Stimulated activated CD4-positive, alpha-beta T cell treated with anti-CD3 and anti-CD28 coated beads, Interleukin-1b, Interleukin-23, amount 100 ng/mL, for 48 hours (primary cell): ENCODE measurements around the gene BCAR3.

Experiments
- DNase-seq: peaks from one replicate; pipeline ENCODE4 v3.0.0-alpha.2; 2020

The BCAR3 gene

DNA sequence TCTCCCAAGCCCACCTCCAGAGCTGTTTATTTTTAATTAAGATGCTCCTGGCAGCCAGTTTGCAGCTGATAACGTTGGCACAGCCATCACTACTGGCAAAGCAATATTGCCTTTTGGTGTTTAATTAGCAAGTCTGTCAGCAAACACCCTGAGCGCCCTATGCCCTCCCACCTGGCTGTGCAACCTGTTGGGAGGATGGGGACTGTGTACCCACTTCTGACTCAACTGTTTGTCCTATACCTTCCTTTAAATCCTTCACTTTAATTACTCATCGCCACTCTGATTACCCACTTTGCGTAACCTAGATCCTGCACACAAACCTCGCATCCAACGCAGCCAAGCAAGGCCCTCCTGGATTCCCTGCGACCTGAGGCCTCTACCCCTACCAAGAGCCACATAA, 67.1 kb downstream of the BCAR3 start:
- no peak for DNase-seq

DNA sequence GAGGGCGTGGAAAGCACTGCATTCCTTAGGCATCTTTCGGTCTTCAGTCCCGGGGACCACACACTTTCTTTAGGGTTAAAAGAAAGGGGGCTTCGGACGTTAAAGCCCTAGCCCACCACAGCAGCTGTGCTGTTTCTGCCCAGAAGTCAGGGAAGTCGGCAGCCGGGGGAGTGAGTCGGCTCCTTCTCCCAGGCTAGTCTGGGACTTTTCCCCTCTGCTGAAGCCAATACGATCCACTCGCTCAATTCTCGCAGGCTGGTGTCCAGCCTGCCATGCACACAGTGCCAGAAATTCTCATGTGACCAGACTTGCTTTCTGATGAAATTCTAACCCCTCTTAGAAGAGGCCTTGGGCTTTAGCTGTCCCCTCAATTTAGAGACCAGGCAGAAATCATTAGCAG, 67.7 kb downstream of the BCAR3 start:
- DNase-seq: no peak

DNA sequence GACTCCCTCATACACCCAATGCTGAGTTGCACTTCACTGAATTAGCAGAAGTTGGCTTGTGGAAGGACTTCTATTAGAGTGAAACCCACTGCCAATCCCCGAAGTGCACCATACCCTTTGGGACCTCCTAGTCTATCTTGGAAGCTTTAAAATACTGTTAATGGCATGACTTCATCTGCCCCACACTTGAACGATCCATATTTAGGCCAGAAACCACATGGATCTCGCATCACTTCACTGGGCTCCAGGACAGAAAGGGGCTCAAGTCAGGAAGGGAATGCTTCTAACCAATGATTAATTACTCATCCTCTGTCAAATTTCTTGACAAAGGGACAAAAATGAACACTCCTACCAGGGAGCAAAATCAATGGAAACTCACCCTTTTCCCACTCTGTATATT, 69.1 kb downstream of the BCAR3 start:
- no peak for DNase-seq

DNA sequence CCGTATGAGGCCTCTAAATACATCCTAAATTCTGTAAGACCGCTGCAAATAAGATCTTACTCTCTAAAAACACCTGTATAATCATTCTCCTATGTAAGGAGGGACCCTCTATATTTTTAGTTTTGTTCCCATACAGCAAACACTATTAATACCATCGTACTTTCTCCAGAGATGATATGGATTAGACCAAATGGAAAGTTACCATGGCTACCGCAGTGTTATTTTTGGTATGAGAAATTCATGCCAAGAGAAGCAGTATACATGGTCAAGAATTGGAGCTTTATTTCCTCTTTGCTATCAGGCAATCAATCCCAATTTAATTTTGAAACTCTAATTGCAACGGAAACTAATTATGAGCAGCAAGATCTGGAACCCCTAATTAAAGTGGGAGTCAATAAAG, 70.0 kb downstream of the BCAR3 start:
- DNase-seq: no peak

GRCh38 chr1:93609536-93609935, 72.1 kb downstream of the BCAR3 start:
- no peak for DNase-seq

- peak; percentile 45 for DNase-seq
These were observed 73.2 kb downstream of the BCAR3 start for GRCh38 chr1:93608187-93609109.

GRCh38 chr1:93607814-93608186, 73.8 kb downstream of the BCAR3 start:
- DNase-seq: peak; percentile 80

- DNase-seq: no peak
These were observed 75.7 kb downstream of the BCAR3 start for GRCh38 chr1:93605812-93606512.

DNA sequence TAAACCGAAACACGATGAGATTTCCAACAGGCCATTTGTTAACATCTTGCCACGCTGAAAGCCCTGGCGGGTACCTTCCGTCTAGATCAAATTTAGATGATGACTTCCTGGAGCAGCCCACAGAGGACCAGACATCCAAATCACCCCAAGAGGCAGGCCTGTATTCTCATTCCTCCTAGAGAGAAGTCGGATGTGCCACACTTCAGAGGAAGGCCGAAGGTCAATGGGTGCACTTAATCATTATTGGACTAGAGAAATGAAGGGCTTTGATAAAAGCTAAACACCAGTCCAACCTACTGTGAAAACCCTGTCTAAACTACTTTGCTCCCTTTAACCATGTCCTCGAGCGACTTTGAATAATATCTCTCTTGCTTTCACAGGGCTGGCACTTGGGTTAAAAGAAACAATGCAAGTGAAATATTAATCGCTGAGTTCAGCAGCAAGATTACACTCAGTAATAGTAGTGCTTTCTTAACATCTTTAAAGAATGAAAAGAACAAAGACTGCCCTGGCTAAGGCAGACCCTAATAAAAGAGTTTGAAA, 76.5 kb downstream of the BCAR3 start:
- DNase-seq: no peak

DNA sequence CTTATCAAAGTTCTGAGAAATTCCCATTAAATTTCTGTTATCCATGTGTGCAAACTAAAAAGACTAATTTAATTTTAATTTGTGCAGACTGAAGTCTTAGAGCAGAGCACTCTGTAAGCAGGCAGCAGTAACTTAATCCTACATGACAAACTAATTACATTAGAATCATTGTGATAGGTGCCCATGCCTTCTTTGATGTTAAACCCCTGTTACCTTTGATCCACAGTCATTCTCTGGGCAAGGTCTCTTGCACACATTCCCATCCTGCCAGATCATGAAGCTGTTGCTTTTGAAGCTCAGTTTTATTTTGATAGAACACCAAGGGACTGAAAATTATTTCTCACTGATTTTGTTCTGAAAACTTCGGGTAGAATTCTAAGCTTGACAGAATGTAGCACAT, 77.2 kb downstream of the BCAR3 start:
- no peak for DNase-seq

DNA sequence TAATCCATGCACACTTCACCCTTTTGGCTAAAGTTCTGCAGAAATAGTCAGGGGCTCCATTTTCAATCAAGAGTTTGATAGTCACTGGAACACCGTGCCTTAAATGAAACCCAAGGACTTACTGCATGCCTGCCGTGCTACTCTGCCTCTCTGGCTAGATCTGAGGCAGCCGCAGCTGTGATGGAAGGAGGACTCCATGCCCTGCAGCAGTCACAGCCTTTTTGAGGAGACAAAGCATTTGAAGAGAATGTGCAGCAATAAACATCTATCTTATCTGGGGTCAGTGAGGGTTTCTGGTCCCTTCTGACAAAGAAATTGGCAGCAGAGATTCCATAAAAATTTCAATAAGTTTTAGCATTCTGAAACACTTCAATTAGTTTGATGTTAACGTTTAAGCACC, 78.0 kb downstream of the BCAR3 start:
- no peak for DNase-seq

- DNase-seq: no peak
These were observed 78.5 kb downstream of the BCAR3 start for GRCh38 chr1:93603106-93603505.

- no peak for DNase-seq
These were observed 79.5 kb downstream of the BCAR3 start for GRCh38 chr1:93602101-93602500.

GRCh38 chr1:93601686-93602085, 80.0 kb downstream of the BCAR3 start:
- no peak for DNase-seq

DNA sequence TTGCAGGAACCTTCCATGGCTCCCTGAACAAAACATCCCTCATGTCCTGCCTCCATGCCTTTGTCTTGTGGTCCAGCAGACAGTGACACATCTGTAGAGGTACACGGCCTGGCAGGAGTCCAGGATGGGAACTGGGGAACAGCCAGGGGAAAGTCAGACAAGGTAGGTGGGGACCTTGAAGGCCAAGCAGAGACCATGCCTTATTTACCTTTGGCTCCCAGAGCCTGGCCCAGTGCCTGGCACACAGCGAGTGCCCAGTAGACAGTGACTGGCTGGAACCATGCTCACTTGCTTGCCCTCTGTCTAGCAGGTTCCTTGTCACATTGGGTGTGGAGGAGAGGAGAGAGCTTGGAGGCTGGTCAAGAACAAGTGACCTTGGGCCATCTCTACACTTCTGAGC, 81.0 kb downstream of the BCAR3 start:
- no peak for DNase-seq

DNA sequence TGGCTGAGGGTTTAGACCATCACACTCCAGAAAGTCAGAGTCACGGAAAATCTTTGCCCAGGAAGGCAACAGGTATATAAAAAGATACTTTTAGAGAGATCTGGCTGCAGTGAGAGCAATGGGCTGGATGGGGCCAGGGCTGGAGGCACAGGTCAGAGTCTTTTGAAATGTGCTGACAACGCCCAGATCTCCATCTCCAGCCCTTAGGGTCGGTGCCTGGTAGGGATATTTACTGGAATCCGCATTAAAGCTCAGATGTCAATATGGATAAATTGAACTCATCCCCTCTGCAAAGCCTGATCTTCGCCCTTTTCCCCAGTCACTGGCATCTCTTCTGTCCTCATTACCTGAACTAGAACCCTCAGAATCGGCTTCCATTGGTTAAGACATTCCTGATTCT, 82.2 kb downstream of the BCAR3 start:
- no peak for DNase-seq

DNA sequence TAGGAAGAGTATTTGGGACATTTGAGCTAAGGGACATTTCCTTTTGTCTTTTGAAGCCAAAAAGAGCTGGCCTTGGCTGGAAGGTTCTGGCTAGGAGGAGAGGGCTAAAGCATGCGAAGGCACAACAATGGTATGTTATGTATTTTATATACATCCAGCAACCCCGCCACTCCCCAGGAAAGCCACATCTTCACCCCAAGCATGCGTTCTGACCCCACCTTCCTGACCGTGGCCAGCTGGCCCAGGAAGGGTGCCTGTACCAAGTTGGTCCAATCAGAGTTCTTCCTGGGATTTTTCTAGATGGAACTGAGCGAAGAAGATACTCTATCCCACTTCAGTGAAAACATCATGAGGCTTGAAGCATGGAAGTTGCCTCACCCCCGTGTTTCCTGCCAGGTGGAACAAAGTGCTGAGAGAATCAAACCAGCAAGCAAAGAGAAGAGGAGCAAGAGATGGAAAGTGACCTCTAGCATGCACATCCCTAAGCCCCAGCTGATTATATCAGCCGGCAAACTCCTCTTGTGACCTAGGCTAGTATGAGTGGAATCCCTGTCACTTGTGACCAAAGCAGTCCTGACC, 82.7 kb downstream of the BCAR3 start:
- DNase-seq: no peak

DNA sequence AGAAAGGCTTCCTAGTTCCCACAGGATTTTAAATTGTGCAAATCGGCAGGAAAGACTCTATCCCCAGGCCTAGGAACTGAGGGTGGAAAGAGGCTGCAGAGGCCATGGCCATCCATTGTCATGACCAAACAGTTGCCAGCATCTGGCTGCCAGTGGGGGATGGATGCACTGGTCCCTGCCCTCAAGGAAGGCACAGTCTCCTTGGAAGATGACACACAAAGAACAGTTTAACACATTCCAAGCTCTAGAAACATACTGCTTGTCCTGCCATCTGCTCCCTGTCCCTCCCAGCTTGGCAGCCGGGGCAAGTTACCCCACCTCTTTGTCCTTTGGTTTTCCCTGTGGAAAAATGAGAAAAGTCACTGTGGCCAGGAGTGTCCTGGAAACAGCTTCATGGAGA, 83.2 kb downstream of the BCAR3 start:
- no peak for DNase-seq

GRCh38 chr1:93597709-93598108, 83.9 kb downstream of the BCAR3 start:
- no peak for DNase-seq

DNA sequence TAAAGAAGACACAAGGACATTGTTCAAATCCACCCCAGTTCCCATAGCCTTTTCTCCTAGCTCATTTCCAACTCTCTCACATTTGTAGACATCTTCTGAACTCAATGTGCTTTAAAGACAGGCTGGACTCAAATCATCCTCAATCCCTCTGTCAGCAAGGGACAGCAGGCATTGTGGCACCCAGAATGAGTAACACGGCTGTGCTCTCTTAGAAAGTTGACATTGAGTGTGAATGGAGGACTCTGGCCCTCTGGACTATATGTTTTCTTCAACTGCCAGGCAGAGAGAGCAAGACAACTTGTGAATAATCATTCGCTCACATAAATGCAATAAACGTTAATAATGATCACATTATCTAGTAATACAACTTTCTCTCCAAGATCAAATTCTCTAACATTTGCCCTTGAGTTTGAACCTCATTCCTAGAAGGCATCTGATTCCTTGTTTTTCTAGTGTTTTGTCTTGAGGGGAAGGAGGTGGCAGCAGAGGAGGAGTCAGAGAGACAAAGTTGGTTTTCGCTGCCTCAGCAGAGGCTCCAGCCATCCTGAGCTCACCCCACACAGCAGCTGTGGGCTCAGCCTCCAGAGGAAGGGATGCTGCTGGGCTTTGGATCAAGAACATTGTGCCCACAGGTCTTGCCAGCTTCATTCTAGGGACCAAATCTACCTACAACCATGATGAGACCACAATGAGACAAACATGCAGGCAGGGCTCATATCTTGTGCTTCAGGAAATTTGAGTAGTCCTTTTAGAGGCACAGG, 85.1 kb downstream of the BCAR3 start:
- no peak for DNase-seq

DNA sequence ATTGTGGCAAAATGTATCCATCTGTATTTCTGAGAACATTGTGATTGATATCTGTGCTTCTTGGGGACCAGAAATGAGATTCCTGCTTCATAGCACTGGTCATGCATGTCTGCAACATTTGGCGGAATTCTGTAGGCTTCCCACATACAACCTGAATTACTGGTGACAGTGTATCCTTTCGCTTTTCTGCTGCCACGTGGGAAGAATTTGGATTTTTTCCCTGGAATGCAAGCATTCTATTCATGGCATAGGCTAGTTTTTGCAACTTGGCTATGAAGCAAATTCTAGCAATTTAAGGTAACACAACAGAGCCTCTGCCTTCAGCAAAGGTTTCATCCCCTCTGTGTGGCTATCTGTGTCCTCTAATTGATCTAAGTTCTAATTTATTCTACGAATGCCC, 85.9 kb downstream of the BCAR3 start:
- DNase-seq: no peak

GRCh38 chr1:93595266-93595665, 86.4 kb downstream of the BCAR3 start:
- no peak for DNase-seq

DNA sequence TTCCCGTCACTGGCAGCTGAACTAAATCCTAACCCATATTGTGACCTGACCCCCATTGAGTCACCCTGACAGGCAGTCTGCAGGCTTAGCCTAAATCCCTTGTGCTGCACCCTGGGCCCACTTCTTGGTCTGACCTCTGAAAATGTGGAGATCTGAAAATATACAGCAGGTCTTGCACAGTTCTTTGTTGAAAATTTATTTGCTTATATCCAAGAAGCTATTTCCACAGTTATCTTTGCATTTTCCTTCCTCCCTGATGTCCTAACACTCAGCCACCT, 87.1 kb downstream of the BCAR3 start:
- no peak for DNase-seq
